ENCODE results near the gene CDH15.
"Not testable (repeated sequence)": the region's sequence is repeated elsewhere in the genome, so short reads cannot be mapped to it uniquely, and the experiment has no call there.

CDH15 gene

GRCh38 chr16:89161763-89162713, 9.5 kb upstream of the CDH15 start:
- TF ChIP-seq CTCF (IDR thresholded peaks at IDR 0.05; ENCODE audit: control insufficient read depth, insufficient read depth, low read depth, low read length, missing control alignments), result no peak
- no peak for DNase-seq (ENCODE audit: low read depth)
- H3K4me3 ChIP-seq (ENCODE audit: control insufficient read depth, low read depth, low read length), result no peak overlapping the region

GRCh38 chr16:89163297-89163696, 8.3 kb upstream of the CDH15 start:
- no peak for TF ChIP-seq CTCF (IDR thresholded peaks at IDR 0.05; ENCODE audit: control insufficient read depth, insufficient read depth, low read depth, low read length, missing control alignments)
- no peak overlapping the region for H3K4me3 ChIP-seq (ENCODE audit: control insufficient read depth, low read depth, low read length)
- no peak for DNase-seq (ENCODE audit: low read depth)

- no peak overlapping the region for H3K4me3 ChIP-seq (ENCODE audit: control insufficient read depth, low read depth, low read length)
- TF ChIP-seq CTCF (IDR thresholded peaks at IDR 0.05; ENCODE audit: control insufficient read depth, insufficient read depth, low read depth, low read length, missing control alignments), result no peak
- DNase-seq (ENCODE audit: low read depth), result no peak
Observed at GRCh38 chr16:89164436-89164835, 7.1 kb upstream of the CDH15 start.

GRCh38 chr16:89164847-89165680, 6.5 kb upstream of the CDH15 start:
- no peak for TF ChIP-seq CTCF (IDR thresholded peaks at IDR 0.05; ENCODE audit: control insufficient read depth, insufficient read depth, low read depth, low read length, missing control alignments)
- DNase-seq (ENCODE audit: low read depth), result no peak
- no peak overlapping the region for H3K4me3 ChIP-seq (ENCODE audit: control insufficient read depth, low read depth, low read length)

- H3K4me3 ChIP-seq (ENCODE audit: control insufficient read depth, low read depth, low read length); DNase-seq (ENCODE audit: low read depth): not testable (repeated sequence)
Observed at GRCh38 chr16:89165681-89165979, 5.9 kb upstream of the CDH15 start.

- TF ChIP-seq CTCF (IDR thresholded peaks at IDR 0.05; ENCODE audit: control insufficient read depth, insufficient read depth, low read depth, low read length, missing control alignments), result no peak
- no peak for DNase-seq (ENCODE audit: low read depth)
- H3K4me3 ChIP-seq (ENCODE audit: control insufficient read depth, low read depth, low read length), result no peak overlapping the region
Observed at GRCh38 chr16:89166696-89167424, 4.7 kb upstream of the CDH15 start.
